HG02970 (cell line): ENCODE data around the gene KRTAP2-1.
"Not testable (repeated sequence)": the region's sequence is repeated elsewhere in the genome, so short reads cannot be mapped to it uniquely, and the experiment has no call there.

ENCODE experiments used
- ATAC-seq: cut with Tn5 transposase; IDR thresholded peaks from one replicate; pipeline ENCODE4 v1.9.1; 2021; ENCODE audit warnings: mild to moderate bottlenecking, moderate library complexity, moderate number of reproducible peaks; ENCODE audit not compliant: unreplicated experiment, low FRiP score

The KRTAP2-1 gene

GRCh38 chr17:41013606-41014005, 33.5 kb downstream of the KRTAP2-1 start:
- ATAC-seq = no peak

- no peak for ATAC-seq
Measured at GRCh38 chr17:41013181-41013580, 33.9 kb downstream of the KRTAP2-1 start.

GRCh38 chr17:41012326-41013120, 34.6 kb downstream of the KRTAP2-1 start:
- ATAC-seq = no peak

DNA sequence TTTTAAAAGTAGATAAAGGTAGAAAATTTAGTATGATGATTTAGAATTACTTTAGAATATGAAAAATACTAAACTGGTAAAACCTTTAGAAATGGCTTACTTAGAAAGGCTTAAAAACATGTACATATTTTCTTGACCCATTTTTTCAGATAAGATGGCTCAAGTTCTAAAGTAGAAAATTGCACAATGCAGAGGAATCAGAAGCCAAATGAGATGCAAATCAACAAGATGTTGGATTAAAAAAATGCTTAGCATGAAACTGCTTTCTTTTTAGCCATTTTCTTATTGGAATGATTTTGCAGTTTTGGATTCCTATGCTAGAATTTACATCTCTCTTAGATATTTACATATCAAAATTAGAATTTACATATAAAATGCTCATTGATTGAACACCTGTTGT, 36.7 kb downstream of the KRTAP2-1 start:
- ATAC-seq = no peak

- no peak for ATAC-seq
Measured at GRCh38 chr17:41009936-41010335, 37.2 kb downstream of the KRTAP2-1 start.

GRCh38 chr17:41009301-41009760, 37.8 kb downstream of the KRTAP2-1 start:
- no peak for ATAC-seq

GRCh38 chr17:41008811-41009210, 38.3 kb downstream of the KRTAP2-1 start, which contains the start of gene KRTAP3-1:
Gene KRTAP3-1 (minus strand): TSS chr17:41009128. CDS start chr17:41009074, 54 bp downstream.
- no peak for ATAC-seq

- ATAC-seq = no peak
Measured at GRCh38 chr17:41004397-41004796, 42.7 kb downstream of the KRTAP2-1 start.

DNA sequence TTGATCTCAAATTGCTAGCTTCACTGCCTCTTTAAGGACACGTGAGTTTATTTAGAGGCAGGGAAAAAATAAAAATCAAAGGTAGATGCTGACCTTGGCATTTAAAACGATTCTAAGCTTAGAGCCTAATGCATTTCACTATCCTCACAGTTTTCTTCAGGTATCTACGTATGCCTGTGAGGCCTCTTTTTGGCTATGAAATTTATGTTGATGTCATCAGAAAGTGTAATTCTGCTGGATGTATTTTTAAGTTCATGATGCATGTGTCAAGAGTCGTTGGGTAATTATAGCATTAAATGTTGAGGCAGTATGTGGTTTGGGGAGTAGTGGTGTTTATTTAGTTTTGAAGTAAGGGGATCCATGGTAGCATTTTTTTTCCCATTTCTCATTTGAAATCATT, 43.2 kb downstream of the KRTAP2-1 start:
- no peak for ATAC-seq

GRCh38 chr17:41002814-41003213, 44.3 kb downstream of the KRTAP2-1 start:
- ATAC-seq = no peak

DNA sequence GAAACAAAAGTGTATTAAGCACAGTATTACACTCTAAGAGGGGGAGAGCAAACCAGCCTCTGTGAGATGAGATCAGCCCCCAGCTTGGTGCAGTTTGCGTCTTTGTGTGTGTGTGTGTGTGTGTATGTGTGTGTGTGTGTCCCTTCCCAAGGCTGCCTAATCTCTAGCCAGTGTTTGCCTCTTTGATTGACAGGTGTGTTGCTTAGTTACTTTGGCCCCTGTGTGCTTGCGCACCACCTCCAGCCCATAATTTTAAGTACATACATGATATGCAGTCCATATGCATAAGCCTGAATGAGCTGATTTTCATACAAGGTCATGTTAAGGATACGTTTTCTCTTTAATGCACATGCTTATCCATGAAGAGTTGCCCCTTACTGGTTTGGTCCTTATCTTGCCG, 45.3 kb downstream of the KRTAP2-1 start:
- no peak for ATAC-seq

DNA sequence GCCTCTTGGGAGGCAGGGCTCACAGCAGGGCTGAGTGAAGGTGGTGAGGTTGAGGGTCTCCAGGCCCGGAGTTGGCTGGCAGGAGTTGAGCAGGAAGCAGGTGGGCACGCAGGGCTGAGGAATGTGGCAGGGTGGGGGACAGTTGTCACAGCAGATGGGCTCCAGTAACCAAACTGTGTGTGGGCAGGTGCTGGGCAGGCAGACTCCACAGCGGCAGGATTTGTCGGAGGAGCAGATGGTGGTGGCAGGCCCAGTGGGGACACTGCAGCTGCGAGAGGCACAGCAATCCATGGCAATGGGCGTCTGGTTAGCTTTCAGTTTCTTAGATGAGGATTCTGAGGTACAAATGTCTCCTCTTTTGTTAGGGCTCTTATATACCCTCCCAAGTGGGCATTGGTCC, 47.6 kb downstream of the KRTAP2-1 start, which contains the start of gene KRTAP3-2:
TSS of gene KRTAP3-2 (minus strand) at position 344 of the 400 bp plus-strand sequence. CDS start at position 291, 53 bp downstream.
- ATAC-seq = not testable (repeated sequence)

DNA sequence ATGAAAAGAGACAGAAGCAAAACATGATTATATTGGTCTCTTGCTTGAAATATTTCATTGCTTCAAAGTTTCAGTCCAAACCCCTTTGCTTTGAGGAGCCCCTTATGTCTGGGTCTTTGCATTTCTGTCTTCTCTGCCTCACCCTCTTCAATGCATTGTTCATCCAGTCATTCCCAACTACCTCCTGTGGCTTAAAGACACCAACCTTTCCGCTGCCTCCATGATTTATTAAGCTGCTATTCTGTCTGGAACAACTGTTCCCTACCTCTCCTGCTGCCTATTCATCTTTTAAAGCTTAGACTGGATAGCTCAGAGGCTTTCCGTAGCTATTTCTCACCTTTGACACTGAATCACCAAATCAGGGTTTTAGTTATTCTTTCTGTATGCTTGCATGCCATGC, 49.8 kb downstream of the KRTAP2-1 start:
- ATAC-seq = no peak

DNA sequence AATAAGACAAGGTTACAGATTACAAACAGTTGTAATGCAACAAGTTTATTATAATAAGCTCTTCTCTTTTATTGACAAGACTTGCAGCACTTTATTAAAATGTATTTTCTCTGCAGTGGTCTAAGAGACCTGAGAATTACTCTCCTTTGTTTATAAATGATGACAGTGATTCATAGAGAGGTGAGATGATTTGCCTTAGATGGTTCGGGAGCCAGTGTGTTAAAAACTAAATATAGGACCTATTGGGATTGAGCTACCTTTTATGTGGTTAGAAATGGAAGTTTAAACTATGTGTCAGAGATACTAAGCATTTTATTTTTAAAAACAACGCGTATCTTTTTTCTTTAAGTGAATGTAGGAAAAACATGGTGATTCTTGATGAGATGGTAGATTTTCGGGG, 50.3 kb downstream of the KRTAP2-1 start:
- ATAC-seq = no peak
